GM08714 (cell line): ENCODE measurements around the gene EGFL6.
"Not testable (repeated sequence)": the region's sequence is repeated elsewhere in the genome, so short reads cannot be mapped to it uniquely, and the experiment has no call there.

Source experiments
- H3K4me3 ChIP-seq: fragments of 200-500 bp; sonication (Bioruptor generic); 2 replicates; pipeline ENCODE4 v1.5.1; 2014; ENCODE audit warnings: mild to moderate bottlenecking, low read length, inconsistent platforms
- ZNF274 ChIP-seq: IDR thresholded peaks from 2 replicates; pipeline ENCODE4 v1.6.1; 2012; ENCODE audit warnings: mild to moderate bottlenecking, low read depth, low read length

The EGFL6 gene

DNA sequence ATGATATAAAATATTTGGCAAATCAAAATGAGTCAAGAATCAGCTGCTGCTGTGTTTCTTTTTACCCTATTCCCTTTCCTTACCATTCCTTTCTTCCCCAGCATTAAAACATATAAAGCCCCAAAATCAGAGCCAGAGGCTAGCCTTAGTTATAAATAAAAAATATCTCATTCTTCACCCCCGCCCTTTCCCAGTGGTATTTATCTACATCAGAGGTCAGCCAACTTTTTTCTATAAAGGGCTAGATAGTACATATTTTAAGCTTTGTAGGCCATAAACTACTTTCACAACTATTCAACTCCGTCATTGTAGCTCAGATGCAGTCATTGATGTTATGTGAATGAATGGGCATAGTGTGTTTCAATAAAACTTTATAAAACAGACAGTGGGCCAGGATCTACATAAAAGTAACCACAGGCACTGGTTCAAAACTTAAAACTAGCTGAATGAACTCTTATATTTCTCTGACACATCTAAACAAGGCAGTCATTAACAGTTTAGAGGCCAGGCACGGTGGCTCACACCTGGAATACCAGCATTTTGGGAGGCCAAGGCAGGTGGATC, 53.1 kb downstream of the EGFL6 start:
- no peak overlapping the region for H3K4me3 ChIP-seq
- no peak for TF ChIP-seq ZNF274

DNA sequence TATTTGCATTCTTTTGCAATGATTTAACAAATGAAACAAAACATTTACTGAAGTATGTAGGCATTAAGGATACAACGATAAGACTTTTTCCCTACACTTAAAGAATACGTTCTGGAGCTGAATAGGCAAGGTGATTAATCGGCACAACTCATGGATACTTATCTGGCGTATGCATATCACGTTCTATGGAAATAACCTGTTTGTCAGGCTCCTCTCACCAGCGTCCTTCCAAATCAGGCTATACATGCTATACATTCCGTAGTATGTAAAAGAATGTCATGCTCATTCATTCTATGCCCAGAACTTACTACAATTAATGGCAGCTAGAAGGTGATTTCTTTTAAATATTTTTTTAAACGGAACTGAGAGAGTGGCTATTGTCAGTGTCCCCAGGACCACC, 57.9 kb downstream of the EGFL6 start:
- TF ChIP-seq ZNF274: no peak
- no peak overlapping the region for H3K4me3 ChIP-seq

- H3K4me3 ChIP-seq: not testable (repeated sequence)
Measured at GRCh38 chrX:13637224-13637623, 67.8 kb downstream of the EGFL6 start.

DNA sequence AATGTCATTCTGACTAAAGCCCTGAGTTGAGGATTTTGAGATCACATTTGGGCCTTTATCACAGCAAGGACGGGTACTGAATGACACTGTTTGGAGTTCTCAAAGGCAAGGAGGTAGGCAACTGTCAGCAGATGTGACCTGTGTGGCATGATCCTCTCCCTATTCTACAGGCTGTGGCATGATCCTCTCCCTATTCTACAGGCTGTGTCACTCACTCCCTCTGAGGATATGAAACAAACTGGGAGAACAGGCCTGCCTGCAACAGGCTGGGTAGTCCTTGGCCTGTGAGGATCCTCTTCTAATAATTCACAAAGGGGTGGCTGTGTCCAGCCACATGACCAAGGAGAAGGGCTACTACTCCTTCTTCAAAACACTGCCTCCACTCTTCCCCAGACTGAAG, 68.6 kb downstream of the EGFL6 start:
- no peak overlapping the region for H3K4me3 ChIP-seq
- TF ChIP-seq ZNF274: no peak

DNA sequence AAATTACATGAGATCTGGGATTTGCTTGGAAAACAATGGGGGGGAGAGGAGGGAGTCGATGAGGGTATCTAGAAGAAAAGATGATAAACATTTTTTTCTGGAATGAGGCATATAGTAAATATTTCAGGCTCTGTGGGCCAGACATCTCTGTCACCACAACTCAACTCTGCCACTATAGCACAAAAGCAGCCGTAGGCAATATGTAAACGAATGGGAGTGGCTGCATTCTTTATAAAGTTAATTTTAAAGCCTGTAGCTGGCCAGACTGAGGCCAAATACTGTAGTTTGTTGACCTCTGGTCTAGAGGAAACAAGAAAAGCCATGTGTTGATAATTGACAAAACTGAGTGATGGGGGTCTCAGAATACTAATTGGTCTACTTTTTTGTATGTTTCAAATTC, 69.4 kb downstream of the EGFL6 start:
- H3K4me3 ChIP-seq: no peak overlapping the region
- no peak for TF ChIP-seq ZNF274

DNA sequence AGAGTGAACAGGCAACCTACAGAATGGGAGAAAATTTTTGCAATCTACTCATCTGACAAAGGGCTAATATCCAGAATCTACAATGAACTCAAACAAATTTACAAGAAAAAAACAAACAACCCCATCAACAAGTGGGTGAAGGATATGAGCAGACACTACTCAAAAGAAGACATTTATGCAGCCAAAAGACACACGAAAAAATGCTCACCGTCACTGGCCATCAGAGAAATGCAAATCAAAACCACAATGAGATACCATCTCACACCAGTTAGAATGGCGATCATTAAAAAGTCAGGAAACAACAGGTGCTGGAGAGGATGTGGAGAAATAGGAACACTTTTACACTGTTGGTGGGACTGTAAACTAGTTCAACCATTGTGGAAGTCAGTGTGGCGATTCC, 72.3 kb downstream of the EGFL6 start:
- H3K4me3 ChIP-seq: not testable (repeated sequence)

GRCh38 chrX:13645464-13646153, 76.2 kb downstream of the EGFL6 start:
- H3K4me3 ChIP-seq: no peak overlapping the region
- no peak for TF ChIP-seq ZNF274

DNA sequence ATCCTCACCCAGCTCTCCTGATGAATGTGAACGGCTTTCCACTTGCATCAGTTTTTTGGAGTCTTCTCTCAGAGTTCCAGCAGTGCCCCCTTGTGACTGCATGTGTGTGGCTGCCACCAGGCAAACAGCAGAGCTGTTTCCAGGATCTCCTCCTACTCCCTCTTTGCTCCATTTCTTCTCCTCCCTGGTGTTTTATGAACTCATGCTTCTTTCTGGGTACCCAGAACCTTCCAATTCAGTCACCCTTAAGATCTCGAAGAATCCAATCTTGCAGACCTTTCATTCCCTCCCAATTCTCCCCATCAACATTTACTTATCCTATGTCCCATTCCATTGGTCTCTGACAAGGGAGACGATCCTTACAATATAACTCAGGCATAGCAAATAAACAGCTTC, 76.8 kb downstream of the EGFL6 start:
- H3K4me3 ChIP-seq: no peak overlapping the region
- no peak for TF ChIP-seq ZNF274

DNA sequence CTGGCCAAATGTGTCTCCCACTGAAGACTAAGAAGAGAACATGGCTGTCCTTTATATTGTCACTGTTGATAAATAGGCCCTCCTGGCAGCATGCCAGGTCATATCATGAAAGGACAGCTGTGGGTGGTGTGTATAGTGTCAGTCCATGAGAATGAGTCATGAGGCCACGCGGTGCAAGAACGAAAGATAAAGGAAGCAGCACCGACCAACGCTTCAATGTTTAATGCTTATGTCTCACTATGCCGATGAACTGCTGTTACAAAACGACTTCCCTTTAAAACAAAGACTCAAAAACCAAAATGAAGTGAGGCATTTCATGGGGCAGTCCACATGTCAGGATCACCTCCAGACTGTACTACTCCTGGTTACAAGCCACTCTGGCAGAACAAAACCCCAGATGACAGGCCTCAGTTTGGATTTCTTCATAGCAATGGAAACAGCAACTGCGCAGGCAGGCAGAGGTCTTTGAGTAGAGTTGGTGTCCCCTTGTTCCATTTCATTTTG, 78.4 kb downstream of the EGFL6 start:
- no peak overlapping the region for H3K4me3 ChIP-seq
- TF ChIP-seq ZNF274: no peak

- H3K4me3 ChIP-seq: not testable (repeated sequence)
Measured at GRCh38 chrX:13648336-13648735, 78.9 kb downstream of the EGFL6 start.

DNA sequence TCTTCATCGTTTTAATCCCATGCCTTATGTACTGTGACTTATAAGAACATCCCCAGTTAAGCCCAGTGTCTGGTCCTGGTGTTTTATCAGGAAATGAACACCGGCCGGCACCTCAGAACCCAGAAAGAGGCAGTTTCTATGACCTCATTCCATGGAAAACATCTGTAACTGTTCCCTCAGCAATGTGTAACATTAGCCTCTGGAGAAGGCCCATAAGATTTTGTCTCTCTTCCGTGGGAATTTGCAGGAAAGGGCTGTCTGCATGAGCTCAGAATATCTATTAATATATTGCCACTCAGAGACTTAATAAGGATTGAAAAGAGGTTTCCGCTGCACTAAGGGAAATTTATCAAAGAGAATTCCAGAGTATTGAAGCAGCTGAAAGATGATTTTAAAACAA, 80.4 kb downstream of the EGFL6 start:
- no peak overlapping the region for H3K4me3 ChIP-seq
- TF ChIP-seq ZNF274: no peak

DNA sequence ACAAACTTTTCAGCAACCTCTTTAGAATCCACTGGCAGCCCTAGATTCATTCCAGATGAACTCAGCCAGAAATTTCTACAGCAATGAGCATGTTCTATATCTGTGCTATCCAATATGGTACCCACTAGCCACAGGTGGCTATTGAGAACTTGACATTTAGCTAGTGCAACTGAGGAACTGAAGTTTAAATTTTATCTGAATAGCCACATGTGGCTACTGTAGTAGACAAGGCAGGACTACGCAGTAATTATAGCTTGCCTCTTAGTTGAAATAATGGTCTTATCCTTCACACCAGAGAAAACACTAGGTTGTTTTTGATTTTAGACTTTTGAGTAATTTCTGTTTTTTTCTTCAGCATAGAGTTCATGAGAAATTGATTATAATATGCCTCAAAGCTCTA, 80.9 kb downstream of the EGFL6 start:
- no peak for TF ChIP-seq ZNF274
- H3K4me3 ChIP-seq: no peak overlapping the region

GRCh38 chrX:13651150-13651549, 81.7 kb downstream of the EGFL6 start:
- no peak for TF ChIP-seq ZNF274
- no peak overlapping the region for H3K4me3 ChIP-seq

DNA sequence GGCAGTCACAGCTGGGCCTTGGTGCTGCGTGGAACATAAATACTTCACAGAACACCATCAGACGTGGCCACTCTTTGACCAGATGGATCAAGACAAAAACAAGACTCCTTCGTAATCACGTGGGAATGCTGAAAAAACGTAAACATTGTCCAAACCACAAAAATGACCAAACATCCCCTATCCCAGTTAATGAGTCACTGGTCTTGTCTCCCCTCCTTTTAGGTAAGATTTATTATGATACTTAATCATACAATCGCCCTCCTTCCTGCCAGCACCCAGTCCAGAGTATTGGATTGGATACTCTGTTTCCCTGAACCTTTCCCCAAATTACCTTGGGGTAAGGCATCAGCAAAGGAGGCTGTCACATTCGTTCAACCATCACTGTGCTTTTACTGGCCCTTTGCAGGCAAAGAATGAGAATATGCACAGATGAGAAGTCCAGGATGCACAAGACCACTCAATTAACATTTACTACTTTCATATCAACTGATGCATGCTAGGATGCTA, 82.9 kb downstream of the EGFL6 start:
- H3K4me3 ChIP-seq: peak overlapping the region; percentile 71
- TF ChIP-seq ZNF274: no peak

DNA sequence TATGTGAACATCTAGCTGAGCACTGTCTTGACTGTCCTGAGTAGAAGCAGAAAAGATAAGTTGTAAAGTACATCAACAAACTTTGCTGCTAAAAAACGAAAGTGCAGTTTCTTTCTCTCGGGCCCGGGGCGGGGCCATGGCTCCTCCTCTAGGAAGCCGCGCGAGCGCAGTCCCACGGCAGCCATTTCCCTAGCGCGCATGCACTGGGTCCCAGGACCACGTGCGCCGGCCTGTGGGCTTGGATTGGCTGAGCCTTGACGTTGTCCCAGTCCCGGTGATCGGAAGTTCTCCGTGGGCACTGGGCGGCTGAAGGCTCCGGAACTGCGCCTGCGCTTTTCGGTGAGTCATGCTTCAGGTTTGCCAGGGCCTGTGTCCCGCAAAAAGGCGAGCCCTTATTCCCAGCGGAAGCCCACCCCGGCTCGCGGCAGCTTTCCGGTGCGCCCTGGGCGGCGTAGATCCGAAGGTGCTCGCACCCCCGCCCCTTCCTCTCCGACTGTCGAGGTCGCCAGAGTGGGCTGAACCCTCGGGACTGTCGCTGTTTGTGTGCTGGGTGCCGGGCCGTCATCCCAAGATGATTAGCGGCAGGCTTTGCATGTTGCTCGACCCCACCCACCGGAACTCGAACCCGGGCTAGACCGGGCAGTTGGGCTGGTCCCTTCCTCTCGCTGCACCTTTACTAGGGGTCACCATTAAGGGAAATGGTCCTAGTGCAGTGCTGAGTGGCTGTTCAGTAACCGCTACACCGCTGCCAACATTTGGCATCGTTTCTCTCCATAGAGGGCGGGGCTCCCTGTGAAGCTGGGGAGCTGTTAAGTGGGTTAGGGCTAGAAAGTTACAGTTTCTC, 83.7 kb downstream of the EGFL6 start, which contains the start of gene TCEANC:
TCEANC (plus strand) TSS at position 292 of the 844 bp plus-strand sequence. CDS start 9,368 bp downstream, outside the sequence.
- peak within 1 kb of the TSS; percentile 71 for H3K4me3 ChIP-seq
- no peak for TF ChIP-seq ZNF274
